RCC 7860 (cell line): ENCODE measurements around the gene BTBD6.

ENCODE experiments used
- DNase-seq: peaks from one replicate; pipeline ENCODE4 v3.0.0-alpha.2; 2015; ENCODE audit warnings: low spot score
- FAIRE-seq: peaks from 2 replicates; lab custom pipeline; 2012; peaks lifted over from hg19 to GRCh38; lab: Jason Lieb, UNC

BTBD6 gene

GRCh38 chr14:105228562-105228961, 19.8 kb upstream of the BTBD6 start:
- no peak for FAIRE-seq

GRCh38 chr14:105229099-105229655, 19.2 kb upstream of the BTBD6 start:
- DNase-seq: no peak
- FAIRE-seq: no peak

More at GRCh38 chr14:105228562-105228961, 19.8 kb upstream of the BTBD6 start:
- DNase-seq: no peak

- DNase-seq (no peak), FAIRE-seq (no peak)
These were observed 7.3 kb upstream of the BTBD6 start for GRCh38 chr14:105240811-105241576.

- FAIRE-seq: no peak
- no peak for DNase-seq
These were observed 6.7 kb upstream of the BTBD6 start for GRCh38 chr14:105241641-105242040.

GRCh38 chr14:105244334-105244733, 4.0 kb upstream of the BTBD6 start:
- DNase-seq: no peak
- no peak for FAIRE-seq

GRCh38 chr14:105247026-105247425, 1.3 kb upstream of the BTBD6 start:
- DNase-seq (no peak), FAIRE-seq (no peak)

GRCh38 chr14:105247715-105248367, 492 bp upstream of the BTBD6 start:
- FAIRE-seq (no peak), DNase-seq (no peak)

GRCh38 chr14:105249182-105250007, 1.1 kb downstream of the BTBD6 start:
- DNase-seq: no peak
- FAIRE-seq: no peak

- DNase-seq (no peak), FAIRE-seq (no peak)
These were observed 1.7 kb downstream of the BTBD6 start for GRCh38 chr14:105250008-105250366.

- FAIRE-seq (no peak), DNase-seq (no peak)
These were observed 2.7 kb downstream of the BTBD6 start for GRCh38 chr14:105250986-105251385.

GRCh38 chr14:105251920-105252319, 3.6 kb downstream of the BTBD6 start:
- FAIRE-seq (no peak), DNase-seq (no peak)

GRCh38 chr14:105252552-105253328, 4.4 kb downstream of the BTBD6 start:
- FAIRE-seq: no peak
- no peak for DNase-seq

- FAIRE-seq: no peak
- no peak for DNase-seq
These were observed 5.0 kb downstream of the BTBD6 start for GRCh38 chr14:105253329-105253682.

GRCh38 chr14:105255021-105255507, 6.7 kb downstream of the BTBD6 start:
- no peak for FAIRE-seq
- DNase-seq: peak; percentile 52

GRCh38 chr14:105256292-105256960, 8.1 kb downstream of the BTBD6 start:
- FAIRE-seq: no peak

GRCh38 chr14:105257464-105257863, 9.1 kb downstream of the BTBD6 start:
- FAIRE-seq (no peak), DNase-seq (no peak)

More at GRCh38 chr14:105256292-105256960, 8.1 kb downstream of the BTBD6 start:
- DNase-seq: no peak

- DNase-seq (no peak), FAIRE-seq (no peak)
These were observed 10.5 kb downstream of the BTBD6 start for GRCh38 chr14:105258846-105259245.

GRCh38 chr14:105260959-105261358, 12.6 kb downstream of the BTBD6 start:
- DNase-seq: no peak
- no peak for FAIRE-seq

- DNase-seq (no peak), FAIRE-seq (no peak)
These were observed 13.4 kb downstream of the BTBD6 start for GRCh38 chr14:105261781-105262180.
